ENCODE measurements around the gene IGFBP3. TPM values are rescaled to one million over a fixed set of nuclear protein-coding genes. Genes with fewer than 3 reads are reported as not detected.
"Not testable (repeated sequence)": the region's sequence is repeated elsewhere in the genome, so short reads cannot be mapped to it uniquely, and the experiment has no call there.

IGFBP3 gene
- total and polyA plus RNA-seq, 2 experiments from 2014 or later = 268 to 632 TPM

DNA sequence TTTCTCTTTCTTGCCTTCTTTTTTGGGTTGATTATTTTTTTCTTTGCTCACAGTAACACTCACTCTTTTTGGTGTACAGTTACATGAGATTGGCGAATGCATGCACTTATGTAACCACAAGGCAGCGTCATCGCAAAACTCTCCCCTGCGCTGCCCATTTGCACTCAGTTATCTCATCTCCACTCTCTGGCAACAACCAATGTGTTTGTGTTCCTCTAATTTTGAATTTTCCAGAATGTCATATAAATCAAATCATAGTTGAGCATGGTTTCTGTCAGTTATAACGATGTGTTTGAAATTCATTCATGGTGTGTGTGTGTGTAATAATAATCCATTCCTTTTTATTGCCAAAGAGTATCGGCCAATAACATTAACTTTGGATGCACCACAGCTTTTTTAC lies 23.0 kb upstream of the IGFBP3 start:
- Histone ChIP-seq H2AFZ (no peak overlapping the region), H3K36me3 (replicated peaks; ENCODE audit: insufficient read depth, low read depth) (no peaks in the 10 kb centered on the region), H4K20me1 (ENCODE audit: insufficient read depth, poor library complexity, severe bottlenecking) (no peaks in the 10 kb centered on the region), H3K4me1 (ENCODE audit: insufficient read depth) (no peaks in the 10 kb centered on the region), H3K27me3 (no peaks in the 10 kb centered on the region), H3K9me2 (replicated peaks; ENCODE audit: insufficient read depth) (no peaks in the 10 kb centered on the region), H3K4me2 (no peak overlapping the region), H3K4me3 (no peak overlapping the region), H3K9me3 (ENCODE audit: low read depth) (no peaks in the 10 kb centered on the region), H3K79me2 (no peaks in the 10 kb centered on the region), H3K27ac (no peak overlapping the region)
- no peak for DNase-seq (ENCODE audit: low spot score)
- no peak for TF ChIP-seq EZH2phosphoT487 (IDR thresholded peaks at IDR 0.05; ENCODE audit: low read depth, severe bottlenecking, unreplicated experiment)
- no peak for TF ChIP-seq EZH2 (IDR thresholded peaks at IDR 0.05; ENCODE audit: borderline replicate concordance)
- no peak for TF ChIP-seq CTCF (IDR thresholded peaks at IDR 0.05; ENCODE audit: poor library complexity)
- 72% methylated on average over 6 of the region's 6 CpGs for WGBS (ENCODE audit: low lambda C conversion rate, missing lambda C conversion rate)

DNA sequence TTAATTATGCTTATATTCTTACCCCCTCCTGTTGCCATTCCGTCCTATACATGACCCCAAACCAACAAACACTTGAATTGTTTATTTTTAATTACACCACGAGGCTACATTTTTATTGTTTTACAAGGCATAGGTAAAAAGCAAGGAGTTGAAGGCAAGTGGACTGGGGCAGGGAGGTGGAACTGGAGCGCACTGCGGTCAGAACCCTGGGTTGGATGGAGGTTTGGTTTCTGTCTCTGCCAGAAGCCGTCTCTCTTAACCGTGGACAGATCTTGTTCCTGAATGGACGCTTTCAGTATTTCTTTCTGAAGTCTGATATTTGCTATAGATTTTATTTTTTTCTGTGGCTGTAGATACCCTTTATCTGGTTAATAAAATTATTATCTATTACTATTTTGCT lies 19.9 kb upstream of the IGFBP3 start:
- H4K20me1 ChIP-seq (ENCODE audit: insufficient read depth, poor library complexity, severe bottlenecking) = no peaks in the 10 kb centered on the region
- WGBS (ENCODE audit: low lambda C conversion rate, missing lambda C conversion rate) = 77% methylated on average over 7 of the region's 7 CpGs
- DNase-seq (ENCODE audit: low spot score) = no peak
- H3K36me3 ChIP-seq (replicated peaks; ENCODE audit: insufficient read depth, low read depth) = no peaks in the 10 kb centered on the region
- no peaks in the 10 kb centered on the region for H3K79me2 ChIP-seq
- no peaks in the 10 kb centered on the region for H3K9me3 ChIP-seq (ENCODE audit: low read depth)
- no peaks in the 10 kb centered on the region for H3K27me3 ChIP-seq
- H3K27ac ChIP-seq = no peak overlapping the region
- H3K4me1 ChIP-seq (ENCODE audit: insufficient read depth) = no peaks in the 10 kb centered on the region
- TF ChIP-seq EZH2phosphoT487 (IDR thresholded peaks at IDR 0.05; ENCODE audit: low read depth, severe bottlenecking, unreplicated experiment) (no peak), EZH2 (IDR thresholded peaks at IDR 0.05; ENCODE audit: borderline replicate concordance) (no peak), CTCF (IDR thresholded peaks at IDR 0.05; ENCODE audit: poor library complexity) (no peak)
- H3K4me3 ChIP-seq = no peak overlapping the region
- no peak overlapping the region for H2AFZ ChIP-seq
- H3K9me2 ChIP-seq (replicated peaks; ENCODE audit: insufficient read depth) = no peaks in the 10 kb centered on the region
- H3K4me2 ChIP-seq = no peak overlapping the region

DNA sequence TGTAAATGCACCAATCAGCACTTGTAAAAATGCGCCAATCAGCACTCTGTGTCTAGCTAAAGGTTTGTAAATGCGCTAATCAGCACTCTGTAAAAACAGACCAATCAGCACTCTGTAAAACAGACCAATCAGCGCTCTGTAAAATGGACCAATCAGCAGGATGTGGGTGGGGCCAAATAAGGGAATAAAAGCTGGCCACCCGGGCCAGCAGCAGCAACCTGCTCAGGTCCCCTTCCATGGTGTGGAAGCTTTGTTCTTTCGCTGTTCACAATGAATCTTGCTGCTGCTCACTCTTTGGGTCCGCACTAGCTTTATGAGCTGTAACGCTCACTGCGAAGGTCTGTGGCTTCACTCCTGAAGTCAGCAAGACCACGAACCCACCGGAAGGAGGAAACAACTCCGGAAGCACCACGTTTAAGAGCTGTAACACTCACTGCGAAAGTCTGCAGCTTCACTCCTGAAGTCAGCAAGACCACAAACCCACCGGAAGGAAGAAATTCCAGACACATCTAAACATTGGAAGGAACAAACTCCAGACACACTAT lies 19.2 kb upstream of the IGFBP3 start:
- H3K79me2 ChIP-seq; H3K4me2 ChIP-seq; DNase-seq (ENCODE audit: low spot score); H4K20me1 ChIP-seq (ENCODE audit: insufficient read depth, poor library complexity, severe bottlenecking); H3K36me3 ChIP-seq (replicated peaks; ENCODE audit: insufficient read depth, low read depth); H3K4me3 ChIP-seq; H3K9me3 ChIP-seq (ENCODE audit: low read depth); H3K27ac ChIP-seq; H3K9me2 ChIP-seq (replicated peaks; ENCODE audit: insufficient read depth); H3K4me1 ChIP-seq (ENCODE audit: insufficient read depth); H2AFZ ChIP-seq; H3K27me3 ChIP-seq: not testable (repeated sequence)
- WGBS (ENCODE audit: low lambda C conversion rate, missing lambda C conversion rate) = 84% methylated on average over 14 of the region's 14 CpGs

GRCh38 chr7:45939574-45939973 lies 18.5 kb upstream of the IGFBP3 start:
- no peak for DNase-seq (ENCODE audit: low spot score)
- 94% methylated on average over 11 of the region's 11 CpGs for WGBS (ENCODE audit: low lambda C conversion rate, missing lambda C conversion rate)
- Histone ChIP-seq H3K4me1 (ENCODE audit: insufficient read depth) (no peaks in the 10 kb centered on the region), H3K36me3 (replicated peaks; ENCODE audit: insufficient read depth, low read depth) (no peaks in the 10 kb centered on the region), H3K9me3 (ENCODE audit: low read depth) (no peaks in the 10 kb centered on the region), H3K27ac (no peak overlapping the region), H3K79me2 (no peaks in the 10 kb centered on the region), H3K4me2 (no peak overlapping the region), H3K4me3 (no peak overlapping the region), H3K9me2 (replicated peaks; ENCODE audit: insufficient read depth) (no peaks in the 10 kb centered on the region), H3K27me3 (no peaks in the 10 kb centered on the region), H2AFZ (no peak overlapping the region), H4K20me1 (ENCODE audit: insufficient read depth, poor library complexity, severe bottlenecking) (no peaks in the 10 kb centered on the region)
- TF ChIP-seq EZH2phosphoT487 (IDR thresholded peaks at IDR 0.05; ENCODE audit: low read depth, severe bottlenecking, unreplicated experiment) (no peak), EZH2 (IDR thresholded peaks at IDR 0.05; ENCODE audit: borderline replicate concordance) (no peak), CTCF (IDR thresholded peaks at IDR 0.05; ENCODE audit: poor library complexity) (no peak)
